GM12878 (cell line): Measurements from ENCODE around the gene IMPG2. TPM values are rescaled to one million over a fixed set of nuclear protein-coding genes. Genes with fewer than 3 reads are reported as not detected.

Experiments used
- ATAC-seq: fragments of 200-7000 bp; cut with Tn5 transposase; 3 replicates; pipeline ENCODE4 v1.9.1; 2020; ENCODE audit warnings: mild to moderate bottlenecking, moderate library complexity
- BruUV-seq: library from RNA; stranded (reverse); fragments of 400-500 nt; replicated peaks from 2 replicates; lab custom pipeline; 2021; lab: Mats Ljungman, UMichigan
- CTCF ChIA-PET: fragments of 300-600 bp; sonication (Branson Sonifier 250); formaldehyde crosslinking; extraction: SDS; loops from one replicate; lab custom pipeline; 2021; ENCODE audit warnings: inconsistent platforms; lab: Yijun Ruan, JAX
- POLR2A ChIA-PET: fragments of 350-600 bp; formaldehyde crosslinking; extraction: SDS; loops from one replicate; lab custom pipeline; 2021; ENCODE audit warnings: inconsistent platforms; lab: Charles Lee
- RAD21 ChIA-PET: fragments of 300-600 bp; sonication (Branson Sonifier 250); formaldehyde crosslinking; loops from one replicate; lab custom pipeline; 2023; ENCODE audit warnings: antibody characterized with exemption; ENCODE audit not compliant: unreplicated experiment; lab: Charles Lee
- SMC1A ChIA-PET: fragments of 300-600 bp; sonication (Branson Sonifier 250); formaldehyde crosslinking; loops from one replicate; lab custom pipeline; 2023; ENCODE audit not compliant: unreplicated experiment, uncharacterized antibody; lab: Charles Lee
- DNase-seq: peaks from one replicate; pipeline ENCODE4 v3.0.0-alpha.2; 2011; ENCODE audit warnings: low read depth, low spot score
- FAIRE-seq: peaks from 3 replicates; lab custom pipeline; 2011; peaks lifted over from hg19 to GRCh38; lab: Jason Lieb, UNC
- H2AFZ ChIP-seq: 2 replicates; pipeline ENCODE4 v1.6.0; 2011; ENCODE audit warnings: low read depth, low read length, control low read depth; ENCODE audit not compliant: control insufficient read depth
- H3K27ac ChIP-seq: 2 replicates; pipeline ENCODE4 v1.5.1; 2011; ENCODE audit warnings: control low read depth; ENCODE audit not compliant: control insufficient read depth, insufficient read depth
- H3K27me3 ChIP-seq, 2 experiments: replicated peaks in 1 of 2; 2 replicates each; pipeline versions ENCODE4 v1.6.0 to v1.6.1; 2011; ENCODE audit warnings: low read length in 1 of 2; ENCODE audit not compliant: control insufficient read depth in 2 of 2, insufficient read depth in 2 of 2
- H3K36me3 ChIP-seq, 2 experiments: 2 replicates each; pipeline ENCODE4 v1.5.1; 2011; ENCODE audit warnings: low read length in 1 of 2; ENCODE audit not compliant: control insufficient read depth in 2 of 2, insufficient read depth in 2 of 2
- H3K4me1 ChIP-seq: 2 replicates; pipeline ENCODE4 v1.6.1; 2011; ENCODE audit warnings: mild to moderate bottlenecking, low read length, moderate library complexity, mixed read lengths; ENCODE audit not compliant: control insufficient read depth, insufficient read depth
- H3K4me2 ChIP-seq: 2 replicates; pipeline ENCODE4 v1.6.0; 2011; ENCODE audit warnings: control low read depth; ENCODE audit not compliant: control insufficient read depth, insufficient read depth
- H3K4me3 ChIP-seq: fragments of 200-600 bp; sonication (generic); 2 replicates; pipeline ENCODE4 v1.5.1; 2016
- H3K79me2 ChIP-seq: 2 replicates; pipeline ENCODE4 v1.6.0; 2011; ENCODE audit warnings: low read length; ENCODE audit not compliant: control insufficient read depth, insufficient read depth
- H3K9ac ChIP-seq: 2 replicates; pipeline ENCODE4 v1.8.0; 2011; ENCODE audit warnings: low read length, control low read depth, mixed read lengths; ENCODE audit not compliant: control insufficient read depth, insufficient read depth
- H3K9me3 ChIP-seq: replicated peaks from 3 replicates; pipeline ENCODE4 v1.5.1; 2011; ENCODE audit warnings: mild to moderate bottlenecking, low read length; ENCODE audit not compliant: control insufficient read depth, insufficient read depth
- H4K20me1 ChIP-seq: 2 replicates; pipeline ENCODE4 v1.6.0; 2011; ENCODE audit not compliant: control insufficient read depth, insufficient read depth
- DPF2 ChIP-seq: fragments of 450-650 bp; IDR thresholded peaks from 2 replicates; pipeline ENCODE4 v1.6.1; 2017; ENCODE audit warnings: mild to moderate bottlenecking
- MAX ChIP-seq: IDR thresholded peaks from 2 replicates; pipeline ENCODE4 v1.6.1; 2012; ENCODE audit warnings: low read depth, low read length, improper control_type of control experiment
- NFIC ChIP-seq: IDR thresholded peaks from 2 replicates; pipeline ENCODE4 v1.6.1; 2012; ENCODE audit warnings: low read depth, mild to moderate bottlenecking, inconsistent platforms, low read length, moderate library complexity
- NFXL1 ChIP-seq: fragments of 450-650 bp; IDR thresholded peaks from 2 replicates; pipeline ENCODE4 v1.6.1; 2017; ENCODE audit warnings: antibody characterized with exemption, mild to moderate bottlenecking, borderline replicate concordance
- SKIL ChIP-seq: fragments of 450-650 bp; IDR thresholded peaks from 2 replicates; pipeline ENCODE4 v1.6.1; 2017; ENCODE audit warnings: mild to moderate bottlenecking, low read depth, inconsistent platforms; ENCODE audit not compliant: poor library complexity, severe bottlenecking
- SPI1 ChIP-seq: IDR thresholded peaks from 2 replicates; pipeline ENCODE4 v1.6.1; 2011; ENCODE audit warnings: low read depth, mild to moderate bottlenecking, low read length, moderate library complexity, borderline replicate concordance; ENCODE audit not compliant: insufficient read depth
- ZBTB4 ChIP-seq: fragments of 450-650 bp; formaldehyde crosslinking; IDR thresholded peaks from 2 replicates; pipeline ENCODE4 v1.4.0; 2022; ENCODE audit warnings: mild to moderate bottlenecking, moderate library complexity
- ZNF274 ChIP-seq: IDR thresholded peaks from one replicate; pipeline ENCODE4 v1.8.0; 2011; ENCODE audit not compliant: insufficient read length, insufficient read depth
- ZSCAN29 ChIP-seq: fragments of 450-650 bp; IDR thresholded peaks from 2 replicates; pipeline ENCODE4 v1.6.1; 2017; ENCODE audit warnings: mild to moderate bottlenecking, moderate library complexity
- WGBS: methylation state at CpG from one replicate; pipeline ENCODE4 v1.1.6; 2016; ENCODE audit warnings: low lambda C conversion rate; ENCODE audit not compliant: insufficient replicate concordance, insufficient coverage; ENCODE audit errors: missing lambda C conversion rate; 5-methylcytosine and 5-hydroxymethylcytosine counted together
- in situ Hi-C: fragments of 300-500 bp; cut with MboI; formaldehyde crosslinking; loops from 9 replicates; pipeline ENCODE4 v1.14.3; 2018; ENCODE audit warnings: mixed read lengths
- intact Hi-C: fragments of 100-400 bp; cut with micrococcal nuclease; formaldehyde crosslinking; loops from one replicate; pipeline ENCODE4 v1.14.2; 2022; ENCODE audit not compliant: unreplicated experiment
- polyA plus RNA-seq, 11 experiments: library from polyadenylated mRNA; depleted of rRNA in 4 of 11; unstranded in 6 of 11; stranded (reverse) in 5 of 11; fragments of >200 nt; fragmentation: Nextera tagmentation in 4 of 11; fragmentation: Illumina TruSeq in 1 of 11; extraction: Ambion mirVana in 4 of 11; extraction: Trizol in 1 of 11; gene quantifications; 1 replicate in 1 of 11; 2 replicates in 10 of 11; pipeline versions ENCODE4 v1.2.1 to v1.2.3, GENCODE V29; 2011 to 2016; ENCODE audit warnings: inconsistent platforms in 2 of 11, missing spikeins in 2 of 11, low read depth in 1 of 11
- total RNA-seq, 4 experiments: library from RNA; depleted of rRNA in 3 of 4; stranded (reverse); fragments of >200 nt in 3 of 4; fragmentation: Illumina TruSeq in 1 of 4; extraction: Trizol in 1 of 4; gene quantifications; 2 replicates each; pipeline versions ENCODE4 v1.2.1 to v1.2.3, GENCODE V29; 2013 to 2021

The IMPG2 gene
- total and polyA plus RNA-seq, 10 of the 15 experiments (the other 5 are each of a cell fraction or from before 2014, with no cell fraction given): under 0.01 to 0.17 (median 0.10) TPM; not detected in 3

GRCh38 chr3:101340591-101340990 is 20.2 kb upstream of the IMPG2 start:
- Histone ChIP-seq H3K4me2 (no peak overlapping the region), H3K27me3 (no peaks in the 10 kb centered on the region), H3K9ac (no peak overlapping the region), H3K27ac (no peak overlapping the region), H3K9me3 (no peaks in the 10 kb centered on the region), H3K4me3 (no peak overlapping the region), H2AFZ (no peak overlapping the region), H3K36me3 (no peaks in the 10 kb centered on the region), H4K20me1 (no peaks in the 10 kb centered on the region)
- ChIA-PET RAD21 (no interaction called here), POLR2A (no interaction called here)
- intact Hi-C loops: no loop called here
- DNase-seq (no peak), FAIRE-seq (no peak)
- TF ChIP-seq ZNF274 (no peak), SPI1 (no peak), ZSCAN29 (no peak), DPF2 (no peak), ZBTB4 (no peak), NFXL1 (no peak), NFIC (no peak), MAX (no peak), SKIL (no peak)
- TF ChIP-seq, all 136 proteins: peak for 0
- CTCF ChIA-PET: no interaction called here
- no TSS peak for BruUV-seq
- Histone ChIP-seq H3K79me2 (no peaks in the 10 kb centered on the region), H3K4me1 (no peaks in the 10 kb centered on the region)
- SMC1A ChIA-PET: interaction anchor here (0.7 kb wide), 1 partner anchor 10 kb away, joined by 3 read pairs; no protein-coding TSS in a partner anchor
- in situ Hi-C loops: no loop called here
- ATAC-seq: no peak
- 44% methylated on average over 2 of the region's 2 CpGs for WGBS
